ENCODE data around the gene LMO1. TPM values are rescaled to one million over a fixed set of nuclear protein-coding genes. Genes with fewer than 3 reads are reported as not detected.

LMO1 gene
- total and polyA plus RNA-seq, 9 of the 15 experiments (the other 6 are each of a cell fraction or from before 2014, with no cell fraction given) = not detected

DNA sequence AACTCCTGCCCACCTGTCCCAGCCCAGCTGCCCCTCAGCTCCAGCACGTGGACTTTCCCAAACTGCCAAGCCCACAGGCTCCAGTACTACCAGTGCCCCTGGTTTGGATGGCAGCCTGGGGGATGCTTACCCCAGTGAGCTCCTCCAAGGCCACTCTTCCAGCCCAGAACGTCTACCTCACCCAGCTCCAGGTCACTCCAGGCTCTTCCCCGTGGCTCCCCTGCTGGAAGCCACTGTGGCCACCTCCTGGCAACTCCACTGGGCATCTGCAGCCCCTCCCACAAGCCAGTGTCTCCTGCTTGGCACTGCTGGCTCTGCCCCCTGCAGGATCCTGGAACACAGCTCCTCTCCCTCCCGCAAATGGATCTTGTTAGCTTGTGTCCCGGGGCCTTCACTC, 29.3 kb downstream of the LMO1 start (continued):
- TF ChIP-seq ZNF592 (IDR thresholded peaks at IDR 0.05) (no peak), ZFX (CRISPR knock-in tag; IDR thresholded peaks at IDR 0.05) (no peak), MTA1 (IDR thresholded peaks at IDR 0.05; ENCODE audit: borderline replicate concordance) (no peak), RBM39 (optimal IDR thresholded peaks at IDR 0.05; ENCODE audit: low read depth, low read length) (no peak), BRD9 (IDR thresholded peaks at IDR 0.05; ENCODE audit: low read depth, partially characterized antibody) (no peak)

DNA sequence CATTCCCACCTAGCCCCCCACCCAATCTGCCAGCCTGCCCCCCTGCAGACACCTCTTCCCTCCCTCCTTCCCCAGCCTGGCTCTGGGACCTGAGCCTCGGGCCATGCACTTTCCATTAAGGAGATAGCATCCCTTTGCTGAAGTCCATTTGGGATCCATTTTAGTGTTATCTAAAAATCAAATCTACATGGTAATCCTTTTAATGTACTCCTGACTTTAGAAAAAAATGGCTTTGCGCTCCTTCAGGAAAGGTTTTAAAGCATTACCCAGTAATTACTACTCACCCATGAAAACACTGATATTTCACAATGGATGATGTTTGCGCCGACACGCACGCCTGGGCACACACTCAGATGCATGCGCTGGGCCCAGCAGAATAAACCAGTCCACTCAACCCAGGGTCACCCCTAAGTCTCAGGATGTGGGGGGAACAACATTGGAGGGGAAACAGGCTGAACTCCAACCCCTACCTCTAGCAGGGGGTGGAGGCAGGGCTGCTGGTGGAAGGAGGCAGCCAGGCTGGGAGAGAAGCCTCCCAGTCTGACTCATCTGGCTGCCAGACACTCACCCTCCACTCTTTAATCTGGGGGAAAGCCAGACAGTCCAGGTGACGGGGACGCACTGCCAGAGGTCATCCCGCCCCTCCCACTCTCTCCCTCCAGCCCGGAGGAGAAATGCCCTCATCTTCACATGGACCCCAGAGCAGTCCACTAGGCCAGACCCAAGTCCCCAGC, 29.8 kb downstream of the LMO1 start:
- H3K4me2 ChIP-seq (ENCODE audit: insufficient read depth, low read length) = no peak overlapping the region
- H3K27me3 ChIP-seq (ENCODE audit: control insufficient read depth in 2 of 2, insufficient read depth in 2 of 2, low read length in 2 of 2) = peaks cover 0 to 56% of the 10 kb centered on the region in 2 experiments; a peak in 3 of 5 replicates
- H3K79me2 ChIP-seq (ENCODE audit: control insufficient read depth, insufficient read depth, low read length) = no peaks in the 10 kb centered on the region
- H2AFZ ChIP-seq (ENCODE audit: low read depth, low read length) = no peak overlapping the region
- peaks cover 5% of the 10 kb centered on the region; the same call in 1 of the 2 replicates for H4K20me1 ChIP-seq (replicated peaks; ENCODE audit: control insufficient read depth, insufficient read depth, low read length)
- H3K4me1 ChIP-seq (replicated peaks in 1 of 2; ENCODE audit: control insufficient read depth in 2 of 2, insufficient read depth in 2 of 2, low read length in 2 of 2) = no peaks in the 10 kb centered on the region; a peak in 1 of 5 replicates
- H3K36me3 ChIP-seq (ENCODE audit: control insufficient read depth, insufficient read depth, low read length) = no peaks in the 10 kb centered on the region
- BruUV-seq (replicated peaks) = no TSS peak
- 11% methylated on average over 11 of the region's 11 CpGs for WGBS (ENCODE audit: insufficient coverage, low coverage, missing lambda C conversion rate)
- H3K9me3 ChIP-seq (replicated peaks; ENCODE audit: control insufficient read depth, insufficient read depth, low read depth, low read length) = no peaks in the 10 kb centered on the region
- ChIA-PET POLR2A (interaction anchor here (0.7 kb wide), 1 partner anchor 28 kb away, joined by 4 read pairs; no protein-coding TSS in a partner anchor), CTCF (ENCODE audit: low intra/inter-chr PET ratio) (interaction anchor here (0.7 kb wide), 1 partner anchor 10 kb away, joined by 3 read pairs; no protein-coding TSS in a partner anchor)
- no peak overlapping the region for H3K27ac ChIP-seq (ENCODE audit: extremely low read depth, low read depth, low read length)
- FAIRE-seq = no peak
- intact Hi-C loops (cut with micrococcal nuclease) (no loop called here), in situ Hi-C loops (cut with MboI) (no loop called here)
- H3K9ac ChIP-seq (ENCODE audit: insufficient read depth in 1 of 2, low read depth in 2 of 2, low read length in 2 of 2) = no peak overlapping the region
- no peak for ATAC-seq
- H3K4me3 ChIP-seq = no peak overlapping the region
- no peaks in the 10 kb centered on the region for H3K9me1 ChIP-seq (ENCODE audit: control insufficient read depth, insufficient read depth, low read length)
- DNase-seq (ENCODE audit: extremely low read depth in 1 of 4, low spot score in 3 of 4) = no peak
- TF ChIP-seq, protein P1, sequence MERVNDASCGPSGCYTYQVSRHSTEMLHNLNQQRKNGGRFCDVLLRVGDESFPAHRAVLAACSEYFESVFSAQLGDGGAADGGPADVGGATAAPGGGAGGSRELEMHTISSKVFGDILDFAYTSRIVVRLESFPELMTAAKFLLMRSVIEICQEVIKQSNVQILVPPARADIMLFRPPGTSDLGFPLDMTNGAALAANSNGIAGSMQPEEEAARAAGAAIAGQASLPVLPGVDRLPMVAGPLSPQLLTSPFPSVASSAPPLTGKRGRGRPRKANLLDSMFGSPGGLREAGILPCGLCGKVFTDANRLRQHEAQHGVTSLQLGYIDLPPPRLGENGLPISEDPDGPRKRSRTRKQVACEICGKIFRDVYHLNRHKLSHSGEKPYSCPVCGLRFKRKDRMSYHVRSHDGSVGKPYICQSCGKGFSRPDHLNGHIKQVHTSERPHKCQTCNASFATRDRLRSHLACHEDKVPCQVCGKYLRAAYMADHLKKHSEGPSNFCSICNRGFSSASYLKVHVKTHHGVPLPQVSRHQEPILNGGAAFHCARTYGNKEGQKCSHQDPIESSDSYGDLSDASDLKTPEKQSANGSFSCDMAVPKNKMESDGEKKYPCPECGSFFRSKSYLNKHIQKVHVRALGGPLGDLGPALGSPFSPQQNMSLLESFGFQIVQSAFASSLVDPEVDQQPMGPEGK (CRISPR knock-in tag; IDR thresholded peaks at IDR 0.05; ENCODE audit: borderline replicate concordance) = no peak
- TF ChIP-seq SNIP1 (IDR thresholded peaks at IDR 0.05; ENCODE audit: low read depth) = no peak
- no peak for TF ChIP-seq KAT7 (CRISPR knock-in tag; IDR thresholded peaks at IDR 0.05; ENCODE audit: borderline replicate concordance)
- TF ChIP-seq, protein P2, sequence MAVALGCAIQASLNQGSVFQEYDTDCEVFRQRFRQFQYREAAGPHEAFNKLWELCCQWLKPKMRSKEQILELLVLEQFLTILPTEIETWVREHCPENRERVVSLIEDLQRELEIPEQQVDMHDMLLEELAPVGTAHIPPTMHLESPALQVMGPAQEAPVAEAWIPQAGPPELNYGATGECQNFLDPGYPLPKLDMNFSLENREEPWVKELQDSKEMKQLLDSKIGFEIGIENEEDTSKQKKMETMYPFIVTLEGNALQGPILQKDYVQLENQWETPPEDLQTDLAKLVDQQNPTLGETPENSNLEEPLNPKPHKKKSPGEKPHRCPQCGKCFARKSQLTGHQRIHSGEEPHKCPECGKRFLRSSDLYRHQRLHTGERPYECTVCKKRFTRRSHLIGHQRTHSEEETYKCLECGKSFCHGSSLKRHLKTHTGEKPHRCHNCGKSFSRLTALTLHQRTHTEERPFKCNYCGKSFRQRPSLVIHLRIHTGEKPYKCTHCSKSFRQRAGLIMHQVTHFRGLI (CRISPR knock-in tag; IDR thresholded peaks at IDR 0.05) = no peak
- TF ChIP-seq, protein P3, sequence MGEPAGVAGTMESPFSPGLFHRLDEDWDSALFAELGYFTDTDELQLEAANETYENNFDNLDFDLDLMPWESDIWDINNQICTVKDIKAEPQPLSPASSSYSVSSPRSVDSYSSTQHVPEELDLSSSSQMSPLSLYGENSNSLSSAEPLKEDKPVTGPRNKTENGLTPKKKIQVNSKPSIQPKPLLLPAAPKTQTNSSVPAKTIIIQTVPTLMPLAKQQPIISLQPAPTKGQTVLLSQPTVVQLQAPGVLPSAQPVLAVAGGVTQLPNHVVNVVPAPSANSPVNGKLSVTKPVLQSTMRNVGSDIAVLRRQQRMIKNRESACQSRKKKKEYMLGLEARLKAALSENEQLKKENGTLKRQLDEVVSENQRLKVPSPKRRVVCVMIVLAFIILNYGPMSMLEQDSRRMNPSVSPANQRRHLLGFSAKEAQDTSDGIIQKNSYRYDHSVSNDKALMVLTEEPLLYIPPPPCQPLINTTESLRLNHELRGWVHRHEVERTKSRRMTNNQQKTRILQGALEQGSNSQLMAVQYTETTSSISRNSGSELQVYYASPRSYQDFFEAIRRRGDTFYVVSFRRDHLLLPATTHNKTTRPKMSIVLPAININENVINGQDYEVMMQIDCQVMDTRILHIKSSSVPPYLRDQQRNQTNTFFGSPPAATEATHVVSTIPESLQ (CRISPR knock-in tag; IDR thresholded peaks at IDR 0.05) = no peak
